Astrocyte (in vitro differentiated cells and primary cell): ENCODE measurements around the gene PTPN11. TPM values are rescaled to one million over a fixed set of nuclear protein-coding genes. Genes with fewer than 3 reads are reported as not detected.

Experiments used
- DNase-seq: peaks from one replicate; pipeline ENCODE4 v3.0.0-alpha.2; 2010; ENCODE audit warnings: low read depth
- FAIRE-seq: peaks from 2 replicates; lab custom pipeline; 2011; peaks lifted over from hg19 to GRCh38; lab: Jason Lieb, UNC
- H2AFZ ChIP-seq: 2 replicates; pipeline ENCODE4 v1.6.0; 2012; ENCODE audit warnings: low read depth, low read length, inconsistent platforms
- H3K27ac ChIP-seq: 2 replicates; pipeline ENCODE4 v1.5.1; 2011; ENCODE audit warnings: low read depth, low read length, inconsistent platforms
- H3K27me3 ChIP-seq: 2 replicates; pipeline ENCODE4 v1.6.0; 2011; ENCODE audit warnings: low read length, inconsistent platforms; ENCODE audit not compliant: insufficient read depth
- H3K36me3 ChIP-seq: 2 replicates; pipeline ENCODE4 v1.5.1; 2011; ENCODE audit warnings: low read length, inconsistent platforms; ENCODE audit not compliant: insufficient read depth
- H3K4me1 ChIP-seq: 2 replicates; pipeline ENCODE4 v1.5.1; 2011; ENCODE audit warnings: low read length, inconsistent platforms; ENCODE audit not compliant: insufficient read depth
- H3K4me2 ChIP-seq: 2 replicates; pipeline ENCODE4 v1.6.0; 2012; ENCODE audit warnings: low read length, inconsistent platforms
- H3K4me3 ChIP-seq: 2 replicates; pipeline ENCODE4 v1.5.1; 2011; ENCODE audit warnings: low read depth, mild to moderate bottlenecking, low read length, inconsistent platforms; ENCODE audit not compliant: insufficient read depth
- H3K79me2 ChIP-seq: 2 replicates; pipeline ENCODE4 v1.6.0; 2012; ENCODE audit warnings: mild to moderate bottlenecking, low read length, inconsistent platforms; ENCODE audit not compliant: insufficient read depth
- H3K9ac ChIP-seq: 2 replicates; pipeline ENCODE4 v1.6.0; 2012; ENCODE audit warnings: mild to moderate bottlenecking, low read length, inconsistent platforms
- H3K9me3 ChIP-seq: 2 replicates; pipeline ENCODE4 v1.5.1; 2012; ENCODE audit warnings: low read depth, mild to moderate bottlenecking, low read length, inconsistent platforms; ENCODE audit not compliant: insufficient read depth
- H4K20me1 ChIP-seq: 2 replicates; pipeline ENCODE4 v1.6.0; 2012; ENCODE audit warnings: low read length, inconsistent platforms; ENCODE audit not compliant: insufficient read depth
- H3K27ac Mint-ChIP-seq: one replicate; pipeline ENCODE4 v1.8.0; 2021; ENCODE audit warnings: mild to moderate bottlenecking, mixed read lengths; ENCODE audit not compliant: unreplicated experiment
- H3K27me3 Mint-ChIP-seq: one replicate; pipeline ENCODE4 v1.8.0; 2021; ENCODE audit warnings: low read depth, mixed read lengths; ENCODE audit not compliant: unreplicated experiment
- H3K36me3 Mint-ChIP-seq: one replicate; pipeline ENCODE4 v1.8.0; 2021; ENCODE audit warnings: low read depth, mixed read lengths; ENCODE audit not compliant: unreplicated experiment
- H3K4me1 Mint-ChIP-seq: one replicate; pipeline ENCODE4 v1.8.0; 2021; ENCODE audit warnings: low read depth, mixed read lengths; ENCODE audit not compliant: unreplicated experiment
- H3K4me3 Mint-ChIP-seq: one replicate; pipeline ENCODE4 v1.8.0; 2021; ENCODE audit warnings: mild to moderate bottlenecking, moderate library complexity, mixed read lengths; ENCODE audit not compliant: unreplicated experiment
- H3K9me3 Mint-ChIP-seq: one replicate; pipeline ENCODE4 v1.8.0; 2021; ENCODE audit warnings: mild to moderate bottlenecking, mixed read lengths; ENCODE audit not compliant: unreplicated experiment
- CTCF ChIP-seq: IDR thresholded peaks from 2 replicates; pipeline ENCODE4 v1.5.1; 2011; ENCODE audit warnings: low read depth, mild to moderate bottlenecking, inconsistent platforms, low read length, moderate library complexity; ENCODE audit not compliant: insufficient read depth
- EZH2 ChIP-seq: IDR thresholded peaks from 2 replicates; pipeline ENCODE4 v1.6.1; 2012; ENCODE audit warnings: mild to moderate bottlenecking, low read length, inconsistent platforms; ENCODE audit not compliant: insufficient read depth
- total RNA-seq: library from RNA; stranded (reverse); gene quantifications from 2 replicates; pipeline ENCODE4 v1.2.1, GENCODE V29; 2021

Gene PTPN11
- total RNA-seq, 1 donor from 2014 or later = 143 TPM

GRCh38 chr12:112370868-112371510 is 47.8 kb upstream of the PTPN11 start:
- FAIRE-seq = no peak
- no peaks in the 10 kb centered on the region for H3K27me3 ChIP-seq
- no peaks in the 10 kb centered on the region for H3K36me3 Mint-ChIP-seq
- H3K36me3 ChIP-seq = no peaks in the 10 kb centered on the region
- H3K79me2 ChIP-seq = peaks cover 79% of the 10 kb centered on the region
- peaks cover 49% of the 10 kb centered on the region for H4K20me1 ChIP-seq
- peak overlapping the region; percentile 69 for H3K27ac Mint-ChIP-seq
- no peak overlapping the region for H2AFZ ChIP-seq
- H3K9me3 Mint-ChIP-seq = peaks cover 2% of the 10 kb centered on the region
- H3K4me3 ChIP-seq = no peak overlapping the region
- TF ChIP-seq CTCF (no peak), EZH2 (no peak)
- no peaks in the 10 kb centered on the region for H3K4me1 ChIP-seq
- H3K9ac ChIP-seq = no peak overlapping the region
- H3K4me1 Mint-ChIP-seq = peaks cover 8% of the 10 kb centered on the region
- no peak overlapping the region for H3K4me2 ChIP-seq
- no peak overlapping the region for H3K4me3 Mint-ChIP-seq
- DNase-seq = no peak
- H3K27me3 Mint-ChIP-seq = no peaks in the 10 kb centered on the region
- H3K27ac ChIP-seq = no peak overlapping the region
- H3K9me3 ChIP-seq = no peaks in the 10 kb centered on the region

GRCh38 chr12:112374166-112374740 is 44.5 kb upstream of the PTPN11 start:
- Mint-ChIP-seq H3K9me3 (peaks cover 2% of the 10 kb centered on the region), H3K4me3 (no peak overlapping the region), H3K4me1 (peaks cover 8% of the 10 kb centered on the region), H3K27me3 (no peaks in the 10 kb centered on the region), H3K36me3 (no peaks in the 10 kb centered on the region), H3K27ac (no peak overlapping the region)
- no peak overlapping the region for H3K9ac ChIP-seq
- H3K79me2 ChIP-seq = peaks cover 84% of the 10 kb centered on the region
- FAIRE-seq (no peak), DNase-seq (no peak)
- H3K4me3 ChIP-seq = no peak overlapping the region
- H3K36me3 ChIP-seq = no peaks in the 10 kb centered on the region
- no peak overlapping the region for H3K27ac ChIP-seq
- no peaks in the 10 kb centered on the region for H3K4me1 ChIP-seq
- H3K4me2 ChIP-seq = no peak overlapping the region
- no peaks in the 10 kb centered on the region for H3K27me3 ChIP-seq
- TF ChIP-seq CTCF (no peak), EZH2 (no peak)
- H2AFZ ChIP-seq = no peak overlapping the region
- no peaks in the 10 kb centered on the region for H3K9me3 ChIP-seq
- peaks cover 53% of the 10 kb centered on the region for H4K20me1 ChIP-seq

- DNase-seq (no peak), FAIRE-seq (no peak)
- Histone ChIP-seq H3K9ac (no peak overlapping the region), H2AFZ (no peak overlapping the region), H3K4me1 (no peaks in the 10 kb centered on the region), H3K4me3 (no peak overlapping the region), H3K27ac (no peak overlapping the region), H3K36me3 (no peaks in the 10 kb centered on the region), H4K20me1 (peaks cover 50% of the 10 kb centered on the region), H3K4me2 (no peak overlapping the region), H3K9me3 (no peaks in the 10 kb centered on the region), H3K79me2 (peaks cover 84% of the 10 kb centered on the region), H3K27me3 (no peaks in the 10 kb centered on the region)
- H3K4me3 Mint-ChIP-seq = no peak overlapping the region
- H3K36me3 Mint-ChIP-seq = no peaks in the 10 kb centered on the region
- TF ChIP-seq EZH2 = no peak
- TF ChIP-seq CTCF = no peak
- peaks cover 5% of the 10 kb centered on the region for H3K4me1 Mint-ChIP-seq
- H3K27me3 Mint-ChIP-seq = no peaks in the 10 kb centered on the region
- H3K27ac Mint-ChIP-seq = no peak overlapping the region
- H3K9me3 Mint-ChIP-seq = peaks cover 2% of the 10 kb centered on the region
Measured at GRCh38 chr12:112375105-112375504, 43.6 kb upstream of the PTPN11 start.
